ENCODE data around the gene INAFM2. TPM values are rescaled to one million over a fixed set of nuclear protein-coding genes. Genes with fewer than 3 reads are reported as not detected.
A peak's percentile ranks its signal among the peaks of the same experiment; 100 is the strongest.

INAFM2 gene
- total and polyA plus RNA-seq, 2 of the 4 experiments (the other 2 are of a cell fraction): 10.4 to 14.0 TPM

DNA sequence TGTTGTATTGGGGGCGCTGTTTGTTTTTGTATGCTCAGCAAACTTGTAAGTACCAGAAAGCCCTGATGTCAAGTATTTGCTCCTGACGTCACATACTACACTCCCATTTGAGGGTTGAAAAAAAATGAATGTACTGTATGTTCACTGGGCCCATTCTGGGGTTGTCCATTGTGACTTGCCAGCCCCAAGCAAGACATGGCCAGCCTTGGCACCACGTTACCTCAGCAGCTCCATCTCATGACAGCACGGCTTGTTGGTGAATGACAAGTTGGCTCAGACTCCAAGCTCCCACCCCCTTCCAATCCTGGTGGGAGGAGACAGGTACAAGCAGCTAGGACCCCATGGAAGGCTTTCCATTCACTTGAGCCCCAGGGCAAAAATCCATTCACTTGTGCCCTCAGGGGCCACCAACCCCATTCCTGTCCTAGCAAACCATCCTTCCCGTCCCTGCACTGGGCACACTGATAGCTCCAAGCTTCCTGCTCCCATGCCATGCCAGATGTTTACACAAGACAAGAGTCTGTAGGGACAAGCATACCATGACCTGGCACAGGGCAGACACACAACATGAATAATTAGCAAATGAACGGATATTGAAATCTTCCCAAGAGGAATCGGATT, 28.9 kb downstream of the INAFM2 start:
- in situ Hi-C loops (cut with MboI; ENCODE audit: low sequenced_read_pairs) (no loop called here), dilution Hi-C loops (cut with HindIII; ENCODE audit: low sequenced_read_pairs, unreplicated experiment) (no loop called here), intact Hi-C loops (cut with micrococcal nuclease) (no loop called here)
- no peak overlapping the region for H3K18ac ChIP-seq (ENCODE audit: low read depth, low read length)
- no peak overlapping the region for H4K5ac ChIP-seq (ENCODE audit: low read depth, low read length)
- no peak overlapping the region for H3K14ac ChIP-seq (replicated peaks; ENCODE audit: low read depth, low read length)
- no TSS peak for BruUV-seq (replicated peaks)
- H4K20me1 ChIP-seq (ENCODE audit: insufficient read depth, low read length): no peaks in the 10 kb centered on the region
- H2AFZ ChIP-seq (replicated peaks; ENCODE audit: low read length, poor library complexity): no peak overlapping the region
- no peaks in the 10 kb centered on the region for H3K36me3 ChIP-seq (ENCODE audit: control insufficient read depth, insufficient read depth, low read length)
- peak overlapping the region; percentile 3 for H2AK9ac ChIP-seq (replicated peaks; ENCODE audit: low read depth, low read length, poor library complexity)
- no peak overlapping the region for H2BK120ac ChIP-seq (ENCODE audit: low read depth, low read length)
- ChIA-PET CTCF (interaction anchor here (0.7 kb wide), 1 partner anchor 277 kb away, joined by 3 read pairs; no protein-coding TSS in a partner anchor), POLR2A (ENCODE audit: unreplicated experiment) (no interaction called here)
- H4K8ac ChIP-seq (ENCODE audit: low read depth in 2 of 2, low read length in 2 of 2): no peak overlapping the region
- DNase-seq (no peak), ATAC-seq (ENCODE audit: low read depth) (no peak)
- no peaks in the 10 kb centered on the region for H3K79me1 ChIP-seq (ENCODE audit: low read depth in 1 of 2, low read length in 2 of 2)
- no peak overlapping the region for H2BK20ac ChIP-seq (ENCODE audit: low read depth, low read length)
- H3K9me1 ChIP-seq (ENCODE audit: insufficient read depth, low read length): no peaks in the 10 kb centered on the region
- no peak overlapping the region for H3K56ac ChIP-seq (ENCODE audit: extremely low read depth, insufficient read depth, low read length)
- H3K9ac ChIP-seq (ENCODE audit: low read depth, low read length): no peak overlapping the region
- H2BK5ac ChIP-seq (ENCODE audit: low read depth, low read length, poor library complexity, severe bottlenecking): no peak overlapping the region
- H4K91ac ChIP-seq (ENCODE audit: insufficient read depth, low read depth, low read length): no peak overlapping the region
- H3K4me2 ChIP-seq (ENCODE audit: low read depth, low read length): no peak overlapping the region
- no peak overlapping the region for H3K27ac ChIP-seq (ENCODE audit: insufficient read depth, low read length)
- H3K4ac ChIP-seq (ENCODE audit: low read depth, low read length): no peak overlapping the region
- 100% methylated on average over 1 of the region's 7 CpGs; no CpG with 5 or more reads in 1 of the 2 experiments for WGBS, 2 experiments (ENCODE audit: extremely low coverage in 2 of 2, insufficient read length in 1 of 2)
- no peak overlapping the region for H3K4me3 ChIP-seq (ENCODE audit: insufficient read depth, low read depth, low read length)
- peaks cover 3% of the 10 kb centered on the region; the same call in 1 of the 2 replicates for H3K4me1 ChIP-seq (ENCODE audit: control insufficient read depth, insufficient read depth, low read length)
- no peak overlapping the region for H2AK5ac ChIP-seq (ENCODE audit: low read depth, low read length)
- no peak for TF ChIP-seq NFE2L2 (IDR thresholded peaks at IDR 0.05; ENCODE audit: low read depth, low read length)
- no peak for TF ChIP-seq MAFK (IDR thresholded peaks at IDR 0.05; ENCODE audit: low read depth, low read length)
- TF ChIP-seq, protein P1, sequence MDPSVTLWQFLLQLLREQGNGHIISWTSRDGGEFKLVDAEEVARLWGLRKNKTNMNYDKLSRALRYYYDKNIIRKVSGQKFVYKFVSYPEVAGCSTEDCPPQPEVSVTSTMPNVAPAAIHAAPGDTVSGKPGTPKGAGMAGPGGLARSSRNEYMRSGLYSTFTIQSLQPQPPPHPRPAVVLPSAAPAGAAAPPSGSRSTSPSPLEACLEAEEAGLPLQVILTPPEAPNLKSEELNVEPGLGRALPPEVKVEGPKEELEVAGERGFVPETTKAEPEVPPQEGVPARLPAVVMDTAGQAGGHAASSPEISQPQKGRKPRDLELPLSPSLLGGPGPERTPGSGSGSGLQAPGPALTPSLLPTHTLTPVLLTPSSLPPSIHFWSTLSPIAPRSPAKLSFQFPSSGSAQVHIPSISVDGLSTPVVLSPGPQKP (IDR thresholded peaks at IDR 0.05; ENCODE audit: borderline replicate concordance, low read depth, low read length): no peak
- TF ChIP-seq, protein P2, sequence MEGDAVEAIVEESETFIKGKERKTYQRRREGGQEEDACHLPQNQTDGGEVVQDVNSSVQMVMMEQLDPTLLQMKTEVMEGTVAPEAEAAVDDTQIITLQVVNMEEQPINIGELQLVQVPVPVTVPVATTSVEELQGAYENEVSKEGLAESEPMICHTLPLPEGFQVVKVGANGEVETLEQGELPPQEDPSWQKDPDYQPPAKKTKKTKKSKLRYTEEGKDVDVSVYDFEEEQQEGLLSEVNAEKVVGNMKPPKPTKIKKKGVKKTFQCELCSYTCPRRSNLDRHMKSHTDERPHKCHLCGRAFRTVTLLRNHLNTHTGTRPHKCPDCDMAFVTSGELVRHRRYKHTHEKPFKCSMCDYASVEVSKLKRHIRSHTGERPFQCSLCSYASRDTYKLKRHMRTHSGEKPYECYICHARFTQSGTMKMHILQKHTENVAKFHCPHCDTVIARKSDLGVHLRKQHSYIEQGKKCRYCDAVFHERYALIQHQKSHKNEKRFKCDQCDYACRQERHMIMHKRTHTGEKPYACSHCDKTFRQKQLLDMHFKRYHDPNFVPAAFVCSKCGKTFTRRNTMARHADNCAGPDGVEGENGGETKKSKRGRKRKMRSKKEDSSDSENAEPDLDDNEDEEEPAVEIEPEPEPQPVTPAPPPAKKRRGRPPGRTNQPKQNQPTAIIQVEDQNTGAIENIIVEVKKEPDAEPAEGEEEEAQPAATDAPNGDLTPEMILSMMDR (conservative IDR thresholded peaks at IDR 0.05; ENCODE audit: low read depth, low read length): no peak
- TF ChIP-seq FOS (IDR thresholded peaks at IDR 0.05; ENCODE audit: low read depth, low read length): no peak
- TF ChIP-seq BHLHE40 (IDR thresholded peaks at IDR 0.05; ENCODE audit: low read depth, low read length): no peak
- no peak for TF ChIP-seq USF2 (IDR thresholded peaks at IDR 0.05; ENCODE audit: low read depth, low read length)
- H2BK15ac ChIP-seq (ENCODE audit: low read depth, low read length): no peak overlapping the region
- no peak overlapping the region for H3K23ac ChIP-seq (ENCODE audit: low read depth, low read length)
- peaks cover 16% of the 10 kb centered on the region for H3K27me3 ChIP-seq (ENCODE audit: control insufficient read depth, insufficient read depth, low read length)
- no peaks in the 10 kb centered on the region for H3K9me3 ChIP-seq (ENCODE audit: control insufficient read depth, insufficient read depth, low read length)
